HG03571 (cell line): ENCODE results near the gene ECE2.

Source experiments
- ATAC-seq: cut with Tn5 transposase; IDR thresholded peaks from one replicate; pipeline ENCODE4 v1.9.1; 2021; ENCODE audit not compliant: unreplicated experiment

ECE2 gene

GRCh38 chr3:184275961-184276910 is at the start of gene ECE2:
Gene ECE2, plus strand, starts transcription at chr3:184276022. Its CDS starts 132 bp downstream, at chr3:184276154.
- ATAC-seq, result no peak

DNA sequence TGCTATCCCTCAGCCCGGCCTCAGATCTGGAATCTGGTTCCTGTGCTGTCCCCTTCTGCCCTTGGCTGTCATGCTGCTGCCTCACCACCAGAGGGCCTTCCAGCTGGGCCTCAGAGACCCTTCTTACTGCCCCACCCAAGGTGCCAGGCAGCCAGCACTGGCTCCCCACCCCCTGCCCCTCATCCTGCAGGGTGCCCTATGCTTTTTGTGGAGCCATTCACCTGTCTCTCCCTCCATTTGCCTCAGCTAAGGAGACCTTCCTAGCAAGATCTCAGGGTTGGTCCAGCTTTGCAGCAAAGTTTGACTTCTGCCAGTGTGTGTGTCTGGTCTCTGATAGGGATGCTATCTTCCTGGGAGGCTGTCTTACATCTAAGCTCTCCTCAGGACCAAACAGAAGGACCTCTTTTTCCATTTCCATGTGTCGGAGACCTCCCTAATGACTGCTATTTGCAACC is 48.3 kb upstream of the ECE2 start:
- no peak for ATAC-seq

GRCh38 chr3:184228376-184229137 is 47.3 kb upstream of the ECE2 start:
- ATAC-seq, result no peak

- ATAC-seq, result peak; percentile 57
Measured at GRCh38 chr3:184229394-184230080, 46.3 kb upstream of the ECE2 start, which contains the start of gene VWA5B2. Gene VWA5B2, plus strand, starts transcription at chr3:184229585. Its CDS starts 944 bp downstream, at chr3:184230529.

- ATAC-seq, result no peak
Measured at GRCh38 chr3:184230081-184230602, 45.7 kb upstream of the ECE2 start.

- no peak for ATAC-seq
Measured at GRCh38 chr3:184230603-184231528, 45.0 kb upstream of the ECE2 start.

DNA sequence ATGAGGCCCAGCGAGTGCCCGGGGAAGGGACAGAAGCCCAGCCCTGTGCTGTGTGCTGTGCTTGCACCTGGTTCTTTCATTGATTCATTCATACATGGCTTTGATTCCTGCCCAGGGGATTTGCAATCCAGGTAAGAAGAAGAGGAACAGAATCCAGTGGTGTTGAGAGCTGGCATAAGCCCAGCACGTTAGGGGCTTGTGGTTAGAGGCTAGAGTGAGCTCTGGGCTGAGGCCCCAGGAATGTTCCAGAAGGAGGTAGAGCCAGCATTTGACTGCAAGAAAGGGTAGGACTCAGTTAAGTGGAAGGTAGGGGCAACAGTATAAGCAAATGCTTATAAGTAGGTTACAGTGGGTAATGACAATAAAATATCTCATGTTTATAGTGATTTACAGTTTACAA is 44.2 kb upstream of the ECE2 start:
- no peak for ATAC-seq

DNA sequence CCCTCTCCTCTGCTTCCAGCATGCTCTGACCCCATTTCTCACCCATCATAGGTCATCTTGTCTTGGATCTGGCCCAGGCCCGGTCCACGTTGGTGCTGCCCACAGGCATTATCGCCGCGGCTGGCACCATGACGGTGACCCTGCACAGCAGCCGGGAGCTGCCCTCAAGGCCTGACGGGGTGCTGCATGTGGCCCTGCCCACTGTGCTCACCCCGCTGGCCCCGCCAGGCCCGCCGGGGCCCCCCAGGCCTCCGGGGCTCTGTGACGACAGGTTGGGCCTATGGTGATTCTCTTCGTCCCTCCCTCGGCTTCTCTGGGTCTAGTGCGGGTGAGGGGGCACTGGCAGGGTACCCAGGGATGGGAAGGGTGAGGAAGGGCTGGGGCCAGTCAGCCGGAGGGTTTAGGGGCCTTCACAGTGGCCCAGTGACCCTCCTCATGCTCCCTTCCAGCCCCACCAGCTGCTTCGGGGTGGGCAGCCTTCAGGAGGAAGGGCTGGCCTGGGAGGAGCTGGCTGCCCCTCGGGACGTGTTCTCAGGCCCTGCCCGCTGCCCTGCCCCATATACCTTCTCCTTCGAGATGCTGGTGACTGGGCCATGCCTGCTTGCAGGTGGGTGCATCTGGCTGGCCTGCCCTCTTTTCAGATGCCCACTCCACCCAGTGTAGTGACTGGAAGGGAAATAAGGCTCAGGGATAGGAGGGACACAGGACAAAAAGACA is 42.5 kb upstream of the ECE2 start:
- no peak for ATAC-seq

GRCh38 chr3:184234224-184234623 is 41.6 kb upstream of the ECE2 start:
- ATAC-seq, result no peak

GRCh38 chr3:184234671-184235380 is 41.0 kb upstream of the ECE2 start:
- ATAC-seq, result no peak

GRCh38 chr3:184235381-184236032 is 40.3 kb upstream of the ECE2 start:
- ATAC-seq, result no peak

GRCh38 chr3:184236033-184236410 is 39.8 kb upstream of the ECE2 start:
- no peak for ATAC-seq

GRCh38 chr3:184236636-184237035 is 39.2 kb upstream of the ECE2 start:
- no peak for ATAC-seq

DNA sequence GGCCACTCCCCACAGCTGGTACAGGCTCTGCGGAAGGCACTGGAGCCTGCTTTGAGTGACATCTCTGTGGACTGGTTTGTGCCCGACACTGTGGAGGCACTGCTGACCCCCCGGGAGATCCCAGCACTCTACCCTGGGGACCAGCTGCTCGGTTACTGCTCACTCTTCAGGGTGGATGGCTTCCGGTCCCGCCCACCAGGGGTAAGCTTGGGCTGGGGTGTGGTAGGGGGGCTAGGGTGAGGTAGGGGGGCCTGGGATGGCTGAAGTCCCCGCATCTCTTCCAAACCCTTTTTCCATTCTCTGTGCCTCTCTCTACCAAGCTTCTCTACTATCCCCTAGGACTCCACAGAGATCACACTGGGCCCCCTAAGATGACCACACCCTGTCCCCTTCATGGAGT is 38.6 kb upstream of the ECE2 start:
- no peak for ATAC-seq

- no peak for ATAC-seq
Measured at GRCh38 chr3:184237807-184238206, 38.0 kb upstream of the ECE2 start.

DNA sequence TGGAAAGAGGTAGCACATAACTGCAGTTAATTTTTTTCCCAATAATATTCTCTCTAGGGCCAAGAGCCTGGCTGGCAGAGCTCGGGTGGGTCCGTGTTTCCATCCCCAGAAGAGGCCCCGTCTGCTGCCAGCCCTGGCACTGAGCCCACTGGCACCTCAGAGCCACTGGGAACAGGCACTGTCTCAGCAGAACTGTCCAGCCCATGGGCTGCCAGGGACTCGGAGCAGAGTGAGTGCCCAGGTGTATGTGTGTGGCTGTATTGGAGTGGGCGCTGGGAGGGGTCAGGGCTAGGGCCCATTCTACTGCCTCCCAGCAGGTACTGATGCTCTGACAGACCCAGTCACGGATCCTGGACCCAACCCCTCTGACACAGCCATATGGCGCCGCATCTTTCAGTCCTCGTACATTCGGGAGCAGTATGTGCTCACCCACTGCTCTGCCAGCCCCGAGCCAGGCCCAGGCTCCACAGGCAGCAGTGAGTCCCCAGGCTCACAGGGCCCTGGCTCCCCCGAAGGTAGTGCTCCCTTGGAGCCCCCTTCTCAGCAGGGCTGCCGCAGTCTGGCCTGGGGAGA is 37.5 kb upstream of the ECE2 start:
- no peak for ATAC-seq

- no peak for ATAC-seq
Measured at GRCh38 chr3:184239221-184239620, 36.6 kb upstream of the ECE2 start.

GRCh38 chr3:184239708-184240107 is 36.1 kb upstream of the ECE2 start:
- ATAC-seq, result no peak
